IMR-90 (cell line): ENCODE data around the gene PIH1D1. TPM values are rescaled to one million over a fixed set of nuclear protein-coding genes. Genes with fewer than 3 reads are reported as not detected.

ENCODE experiments used
- ATAC-seq: fragments of 200-7000 bp; cut with Tn5 transposase; 2 replicates; pipeline ENCODE4 v1.9.1; 2020; ENCODE audit warnings: low read depth, mild to moderate bottlenecking, moderate library complexity
- BruUV-seq: library from RNA; stranded (reverse); fragments of 400-500 nt; replicated peaks from 2 replicates; lab custom pipeline; 2021; lab: Mats Ljungman, UMichigan
- CTCF ChIA-PET: fragments of 300-600 bp; formaldehyde crosslinking; extraction: SDS; loops from one replicate; lab custom pipeline; 2021; ENCODE audit warnings: antibody characterized with exemption; lab: Yijun Ruan, JAX
- POLR2A ChIA-PET: fragments of 300-600 bp; sonication (Branson Sonifier 250); formaldehyde crosslinking; loops from one replicate; lab custom pipeline; 2022; ENCODE audit warnings: antibody characterized with exemption; ENCODE audit not compliant: unreplicated experiment; lab: Charles Lee
- DNase-seq: peaks from one replicate; pipeline ENCODE4 v3.0.0; 2013
- H2AFZ ChIP-seq: replicated peaks from 2 replicates; pipeline ENCODE3; 2013; ENCODE audit warnings: low read length, mild to moderate bottlenecking; ENCODE audit not compliant: poor library complexity
- H2AK5ac ChIP-seq: 2 replicates; pipeline ENCODE4 v1.6.1; 2013; ENCODE audit warnings: low read depth, low read length, inconsistent platforms
- H2AK9ac ChIP-seq: replicated peaks from 2 replicates; pipeline ENCODE3; 2013; ENCODE audit warnings: mild to moderate bottlenecking, low read depth, low read length, moderate library complexity; ENCODE audit not compliant: poor library complexity
- H2BK120ac ChIP-seq: 2 replicates; pipeline ENCODE4 v1.6.1; 2013; ENCODE audit warnings: low read depth, low read length, inconsistent platforms
- H2BK15ac ChIP-seq: 3 replicates; pipeline ENCODE4 v1.6.1; 2013; ENCODE audit warnings: low read depth, low read length, inconsistent platforms
- H2BK20ac ChIP-seq: 2 replicates; pipeline ENCODE4 v1.6.1; 2013; ENCODE audit warnings: low read depth, mild to moderate bottlenecking, inconsistent platforms, low read length, moderate library complexity
- H2BK5ac ChIP-seq: 2 replicates; pipeline ENCODE4 v1.6.1; 2013; ENCODE audit warnings: mild to moderate bottlenecking, low read depth, low read length, inconsistent platforms; ENCODE audit not compliant: poor library complexity, severe bottlenecking
- H3K14ac ChIP-seq: replicated peaks from 2 replicates; pipeline ENCODE4 v1.6.1; 2013; ENCODE audit warnings: low read depth, low read length, inconsistent platforms
- H3K18ac ChIP-seq: 2 replicates; pipeline ENCODE4 v1.6.1; 2013; ENCODE audit warnings: low read depth, low read length, control low read depth
- H3K23ac ChIP-seq: 2 replicates; pipeline ENCODE4 v1.6.1; 2013; ENCODE audit warnings: low read depth, low read length, inconsistent platforms
- H3K27ac ChIP-seq: 2 replicates; pipeline ENCODE4 v1.5.1; 2013; ENCODE audit warnings: mild to moderate bottlenecking, control low read depth, low read length; ENCODE audit not compliant: insufficient read depth
- H3K27me3 ChIP-seq: 2 replicates; pipeline ENCODE4 v1.6.1; 2013; ENCODE audit warnings: low read length; ENCODE audit not compliant: control insufficient read depth, insufficient read depth
- H3K36me3 ChIP-seq: 2 replicates; pipeline ENCODE4 v1.6.1; 2013; ENCODE audit warnings: low read length, mixed read lengths; ENCODE audit not compliant: control insufficient read depth, insufficient read depth
- H3K4ac ChIP-seq: 2 replicates; pipeline ENCODE4 v1.6.1; 2013; ENCODE audit warnings: low read depth, low read length, inconsistent platforms
- H3K4me1 ChIP-seq: 2 replicates; pipeline ENCODE4 v1.6.1; 2013; ENCODE audit warnings: low read length, mixed read lengths; ENCODE audit not compliant: control insufficient read depth, insufficient read depth
- H3K4me2 ChIP-seq: 2 replicates; pipeline ENCODE4 v1.6.1; 2013; ENCODE audit warnings: low read depth, mild to moderate bottlenecking, control low read depth, low read length, moderate library complexity
- H3K4me3 ChIP-seq: 2 replicates; pipeline ENCODE4 v1.5.1; 2013; ENCODE audit warnings: low read depth, mild to moderate bottlenecking, control low read depth, low read length, moderate library complexity; ENCODE audit not compliant: insufficient read depth
- H3K56ac ChIP-seq: 2 replicates; pipeline ENCODE4 v1.6.1; 2013; ENCODE audit warnings: low read length, inconsistent platforms; ENCODE audit not compliant: insufficient read depth; ENCODE audit errors: extremely low read depth
- H3K79me1 ChIP-seq, 2 experiments: 2 replicates each; pipeline ENCODE4 v1.6.1; 2013; ENCODE audit warnings: low read length in 2 of 2, inconsistent platforms in 1 of 2, low read depth in 1 of 2
- H3K9ac ChIP-seq: 2 replicates; pipeline ENCODE4 v1.6.1; 2013; ENCODE audit warnings: low read depth, low read length, control low read depth
- H3K9me1 ChIP-seq: 2 replicates; pipeline ENCODE4 v1.6.1; 2013; ENCODE audit warnings: low read length, inconsistent platforms; ENCODE audit not compliant: insufficient read depth
- H3K9me3 ChIP-seq: 2 replicates; pipeline ENCODE4 v1.6.1; 2013; ENCODE audit warnings: low read length; ENCODE audit not compliant: control insufficient read depth, insufficient read depth
- H4K20me1 ChIP-seq: 2 replicates; pipeline ENCODE4 v1.6.1; 2013; ENCODE audit warnings: low read length, inconsistent platforms; ENCODE audit not compliant: insufficient read depth
- H4K5ac ChIP-seq: 2 replicates; pipeline ENCODE4 v1.6.1; 2013; ENCODE audit warnings: mild to moderate bottlenecking, low read depth, low read length, control low read depth
- H4K8ac ChIP-seq, 2 experiments: 2 replicates each; pipeline ENCODE4 v1.6.1; 2013; ENCODE audit warnings: low read depth in 2 of 2, low read length in 2 of 2, control low read depth in 1 of 2, inconsistent platforms in 1 of 2
- H4K91ac ChIP-seq: 2 replicates; pipeline ENCODE4 v1.6.1; 2013; ENCODE audit warnings: low read depth, low read length, inconsistent platforms; ENCODE audit not compliant: insufficient read depth
- BHLHE40 ChIP-seq: fragments of 150-350 bp; IDR thresholded peaks from 2 replicates; pipeline ENCODE4 v1.6.1; 2016; ENCODE audit warnings: mild to moderate bottlenecking, low read depth, low read length
- CEBPB ChIP-seq: IDR thresholded peaks from 2 replicates; pipeline ENCODE4 v1.6.1; 2012; ENCODE audit warnings: low read depth, low read length, improper control_type of control experiment
- CHD1 ChIP-seq: IDR thresholded peaks from 2 replicates; pipeline ENCODE4 v1.6.1; 2012; ENCODE audit warnings: low read depth, low read length, improper control_type of control experiment
- CTCF ChIP-seq: conservative IDR thresholded peaks from 2 replicates; pipeline ENCODE4 v1.5.1; 2012; ENCODE audit warnings: mild to moderate bottlenecking, low read depth, low read length, improper control_type of control experiment
- ELK1 ChIP-seq: fragments of 150-350 bp; IDR thresholded peaks from 2 replicates; pipeline ENCODE4 v1.6.1; 2016; ENCODE audit warnings: low read depth, mild to moderate bottlenecking, low read length, moderate library complexity, borderline replicate concordance
- FOS ChIP-seq: fragments of 150-350 bp; IDR thresholded peaks from 2 replicates; pipeline ENCODE4 v1.6.1; 2016; ENCODE audit warnings: low read depth, low read length
- MAZ ChIP-seq: IDR thresholded peaks from 2 replicates; pipeline ENCODE4 v1.6.1; 2012; ENCODE audit warnings: low read depth, mild to moderate bottlenecking, low read length, improper control_type of control experiment, moderate library complexity, borderline replicate concordance
- MXI1 ChIP-seq: IDR thresholded peaks from 2 replicates; pipeline ENCODE4 v1.6.1; 2012; ENCODE audit warnings: low read depth, mild to moderate bottlenecking, low read length, moderate library complexity, borderline replicate concordance
- NFE2L2 ChIP-seq: fragments of 150-350 bp; IDR thresholded peaks from 2 replicates; pipeline ENCODE4 v1.6.1; 2016; ENCODE audit warnings: low read depth, mild to moderate bottlenecking, low read length
- POLR2A ChIP-seq: IDR thresholded peaks from 2 replicates; pipeline ENCODE4 v1.6.1; 2012; ENCODE audit warnings: mild to moderate bottlenecking, low read depth, low read length
- RAD21 ChIP-seq: IDR thresholded peaks from 2 replicates; pipeline ENCODE4 v1.6.1; 2012; ENCODE audit warnings: low read length, improper control_type of control experiment
- RCOR1 ChIP-seq: IDR thresholded peaks from 2 replicates; pipeline ENCODE4 v1.6.1; 2012; ENCODE audit warnings: mild to moderate bottlenecking, low read length, improper control_type of control experiment; ENCODE audit not compliant: insufficient replicate concordance
- RFX5 ChIP-seq: IDR thresholded peaks from 2 replicates; pipeline ENCODE4 v1.8.0; 2012; ENCODE audit warnings: low read depth, mild to moderate bottlenecking, low read length, moderate library complexity
- SMC3 ChIP-seq: fragments of 150-350 bp; IDR thresholded peaks from 2 replicates; pipeline ENCODE4 v1.6.1; 2016; ENCODE audit warnings: low read depth, mild to moderate bottlenecking, antibody characterized with exemption, low read length, moderate library complexity
- USF2 ChIP-seq: fragments of 150-350 bp; IDR thresholded peaks from 2 replicates; pipeline ENCODE4 v1.6.1; 2017; ENCODE audit warnings: mild to moderate bottlenecking, antibody characterized with exemption, low read length, low read depth
- WGBS, 2 experiments: methylation state at CpG; one replicate each; pipeline versions ENCODE4 v1.1.5 to v1.1.7; 2013; ENCODE audit warnings: missing lambda C conversion rate in 2 of 2; ENCODE audit not compliant: insufficient read length in 1 of 2; ENCODE audit errors: extremely low coverage in 2 of 2; 5-methylcytosine and 5-hydroxymethylcytosine counted together
- dilution Hi-C: fragments of 300-500 bp; cut with HindIII; formaldehyde crosslinking; loops from one replicate; pipeline ENCODE4 v1.14.3; 2018; ENCODE audit warnings: low sequenced_read_pairs; ENCODE audit not compliant: unreplicated experiment
- in situ Hi-C: fragments of 300-500 bp; cut with MboI; formaldehyde crosslinking; loops from 3 replicates; pipeline ENCODE4 v1.14.3; 2019; ENCODE audit warnings: low sequenced_read_pairs, inconsistent platforms, mixed read lengths
- intact Hi-C: fragments of 100-400 bp; cut with micrococcal nuclease; formaldehyde crosslinking; loops from 2 replicates; pipeline ENCODE4 v1.10.0; 2022
- polyA plus RNA-seq, 3 experiments: library from polyadenylated mRNA; depleted of rRNA; stranded (reverse); fragments of >200 nt; gene quantifications; 2 replicates each; pipeline ENCODE4 v1.2.3, GENCODE V29; 2012; ENCODE audit warnings: low replicate concordance in 1 of 3
- total RNA-seq: library from RNA; depleted of rRNA; stranded (reverse); fragments of >200 nt; gene quantifications from 2 replicates; pipeline ENCODE4 v1.2.3, GENCODE V29; 2012

Gene PIH1D1
- total and polyA plus RNA-seq, 2 of the 4 experiments (the other 2 are of a cell fraction), result 77.9 to 122 TPM

DNA sequence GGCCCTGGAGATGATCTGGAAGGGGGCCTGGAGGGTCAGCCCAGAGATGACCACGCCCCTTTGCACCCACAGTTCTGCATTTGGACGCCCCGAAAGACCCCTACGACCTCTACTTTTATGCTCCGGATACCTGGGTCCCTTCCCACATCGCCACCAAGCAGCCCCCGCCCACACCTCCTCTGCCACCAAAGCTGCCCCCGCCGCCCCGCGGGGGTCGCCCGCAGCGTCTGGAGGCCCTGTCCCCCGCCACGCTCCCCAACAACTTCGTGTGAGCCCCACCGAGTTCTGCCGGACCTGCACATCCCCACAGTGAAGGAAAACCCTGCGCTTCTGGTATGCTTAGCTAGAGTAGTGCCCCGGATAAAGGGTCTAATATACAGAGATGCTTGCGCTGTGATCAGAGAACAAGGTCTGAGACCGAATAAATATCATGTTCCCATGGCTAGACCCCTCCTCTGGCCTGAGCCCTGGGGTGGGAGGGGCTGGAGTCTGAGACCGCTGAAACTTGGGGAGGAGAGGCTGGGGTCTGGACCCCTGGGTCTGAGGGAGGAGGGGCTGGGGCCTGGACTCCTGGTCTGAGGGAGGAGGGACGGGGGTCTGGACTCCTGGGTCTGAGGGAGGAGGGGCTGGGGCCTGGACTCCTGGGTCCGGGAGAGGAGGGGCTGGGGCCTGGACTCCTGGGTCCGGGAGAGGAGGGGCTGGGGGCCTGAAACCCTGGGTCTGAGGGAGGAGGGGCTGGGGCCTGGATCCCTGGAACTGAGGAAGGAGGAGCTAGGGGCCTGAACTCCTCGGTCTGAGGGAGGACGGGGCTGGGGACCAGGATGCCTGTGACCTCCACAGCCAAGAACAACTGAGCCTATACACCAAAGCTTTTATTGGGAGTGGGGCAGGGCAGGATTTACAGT lies 22.8 kb downstream of the PIH1D1 start:
- no peak overlapping the region for H3K4ac ChIP-seq
- no peak overlapping the region for H3K9ac ChIP-seq
- intact Hi-C loops, result no loop called here
- no peak overlapping the region for H2BK20ac ChIP-seq
- BruUV-seq, result no TSS peak
- dilution Hi-C loops, result no loop called here
- no peak overlapping the region for H4K5ac ChIP-seq
- H2AK9ac ChIP-seq, result no peak overlapping the region
- H3K18ac ChIP-seq, result no peak overlapping the region
- POLR2A ChIA-PET, result no interaction called here
- H3K56ac ChIP-seq, result no peak overlapping the region
- H3K4me2 ChIP-seq, result no peak overlapping the region
- ATAC-seq, result no peak
- H3K4me1 ChIP-seq, result no peaks in the 10 kb centered on the region
- in situ Hi-C loops, result no loop called here
- H2BK5ac ChIP-seq, result no peak overlapping the region
- H3K9me3 ChIP-seq, result peaks cover 17% of the 10 kb centered on the region
- no peak overlapping the region for H3K27ac ChIP-seq
- no peak overlapping the region for H2BK120ac ChIP-seq
- no peak overlapping the region for H3K4me3 ChIP-seq
- no peak for DNase-seq
- H4K91ac ChIP-seq, result no peak overlapping the region
- H3K23ac ChIP-seq, result no peak overlapping the region
- H2AK5ac ChIP-seq, result no peak overlapping the region
- H2BK15ac ChIP-seq, result no peak overlapping the region
- no peak overlapping the region for H2AFZ ChIP-seq
- no peak overlapping the region for H4K8ac ChIP-seq
- H3K79me1 ChIP-seq, result no peaks in the 10 kb centered on the region
- H3K9me1 ChIP-seq, result no peaks in the 10 kb centered on the region
- WGBS, 2 experiments, result 5% methylated on average over 6 of the region's 29 CpGs; no CpG with 5 or more reads in 1 of the 2 experiments
- H4K20me1 ChIP-seq, result no peaks in the 10 kb centered on the region
- CTCF ChIA-PET, result no interaction called here
- peaks cover 94% of the 10 kb centered on the region for H3K27me3 ChIP-seq
- no peak overlapping the region for H3K14ac ChIP-seq
- no peaks in the 10 kb centered on the region for H3K36me3 ChIP-seq
- TF ChIP-seq FOS (no peak), SMC3 (no peak), CHD1 (no peak), USF2 (no peak), CTCF (no peak), BHLHE40 (no peak), CEBPB (no peak), RFX5 (no peak), MAZ (no peak), ELK1 (no peak), POLR2A (no peak), RAD21 (no peak), RCOR1 (no peak), NFE2L2 (no peak), MXI1 (no peak)
